K562 treated with DMSO at 1 percent for 48 hours (cell line): ENCODE measurements around the gene CSNK2A2. TPM values are rescaled to one million over a fixed set of nuclear protein-coding genes. Genes with fewer than 3 reads are reported as not detected.

Experiments
- total RNA-seq: library from RNA; unstranded; fragments of 300-600 nt; gene quantifications from 2 replicates; pipeline ENCODE4 v1.2.3, GENCODE V29; 2022; ENCODE audit warnings: low replicate concordance; ENCODE audit errors: extremely low read depth

CSNK2A2 gene
- not detected in 2 replicates for total RNA-seq

GRCh38 chr16:58198022-58198683, at the start of gene CSNK2A2:
Gene CSNK2A2, minus strand, starts transcription at chr16:58198106. Its CDS starts 370 bp downstream, at chr16:58197736.

GRCh38 chr16:58129097-58129936, 68.6 kb downstream of the CSNK2A2 start, which contains the start of gene CFAP20:
Gene CFAP20, minus strand, starts transcription at chr16:58129381. Its CDS starts 266 bp downstream, at chr16:58129115.

Other genes with a start within 250 kb of the CSNK2A2 start
- gene CNGB1, start 227.0 kb downstream of the CSNK2A2 start, total RNA-seq, result not detected in 2 replicates
- not detected in 2 replicates for gene ZNF319, start 197.4 kb downstream of the CSNK2A2 start, total RNA-seq
- not detected in 2 replicates for gene USB1, start 196.7 kb downstream of the CSNK2A2 start, total RNA-seq
- gene MMP15, start 172.4 kb downstream of the CSNK2A2 start, total RNA-seq, result not detected in 2 replicates
- not detected in 2 replicates for gene CFAP20, start 68.7 kb downstream of the CSNK2A2 start, total RNA-seq
- gene PRSS54, start 96.9 kb upstream of the CSNK2A2 start, total RNA-seq, result not detected in 2 replicates
- not detected in 2 replicates for gene GINS3, start 194.4 kb upstream of the CSNK2A2 start, total RNA-seq